Skeletal muscle tissue (tissue), 4 donors: ENCODE measurements around the gene HLA-F. TPM values are rescaled to one million over a fixed set of nuclear protein-coding genes. Genes with fewer than 3 reads are reported as not detected.

Source experiments
- H3K27ac ChIP-seq: one replicate; pipeline ENCODE4 v1.7.0; 2013; ENCODE audit warnings: mild to moderate bottlenecking, low read depth, low read length, inconsistent platforms
- H3K27me3 ChIP-seq, 3 donors: one replicate each; pipeline ENCODE4 v1.7.0; 2013; ENCODE audit warnings: low read length in 3 of 3; ENCODE audit not compliant: control insufficient read depth in 3 of 3, insufficient read depth in 3 of 3
- H3K36me3 ChIP-seq, 3 donors: one replicate each; pipeline ENCODE4 v1.7.0; 2013; ENCODE audit warnings: low read length in 3 of 3; ENCODE audit not compliant: control insufficient read depth in 3 of 3, insufficient read depth in 3 of 3
- H3K4me1 ChIP-seq, 3 donors: one replicate each; pipeline ENCODE4 v1.7.0; 2013; ENCODE audit warnings: low read length in 3 of 3, mild to moderate bottlenecking in 3 of 3; ENCODE audit not compliant: control insufficient read depth in 3 of 3, insufficient read depth in 3 of 3
- H3K4me3 ChIP-seq, 3 donors: one replicate each; pipeline ENCODE4 v1.7.0; 2013; ENCODE audit warnings: low read length in 3 of 3
- H3K9ac ChIP-seq, 3 donors: one replicate each; pipeline ENCODE4 v1.7.0; 2013; ENCODE audit warnings: low read length in 3 of 3, mild to moderate bottlenecking in 3 of 3, moderate library complexity in 2 of 3, low read depth in 1 of 3
- H3K9me3 ChIP-seq, 3 donors: one replicate each; pipeline ENCODE4 v1.7.0; 2013; ENCODE audit warnings: low read length in 3 of 3; ENCODE audit not compliant: control insufficient read depth in 3 of 3
- total RNA-seq: library from RNA; depleted of rRNA; stranded (reverse); fragments of >200 nt; gene quantifications from one replicate; pipeline ENCODE4 v1.2.3, GENCODE V29; 2014
- donor health status: Osteomylitis.

Gene HLA-F
- total RNA-seq, 1 donor from 2014 or later = 12.0 TPM

GRCh38 chr6:29748391-29749307, 25.4 kb downstream of the HLA-F start:
- H3K9ac ChIP-seq = peak overlapping the region; percentile 80 to 86 (median 84)
- H3K4me3 ChIP-seq = peak overlapping the region; percentile 88 to 89 (median 89)
- H3K9me3 ChIP-seq = no peaks in the 10 kb centered on the region
- H3K27me3 ChIP-seq = no peaks in the 10 kb centered on the region
- peaks cover 12 to 24% (median 22%) of the 10 kb centered on the region in 3 donors for H3K4me1 ChIP-seq
- H3K36me3 ChIP-seq = peaks cover 4 to 5% (median 4%) of the 10 kb centered on the region in 3 donors
- H3K27ac ChIP-seq = no peak overlapping the region

GRCh38 chr6:29749308-29749662, 26.1 kb downstream of the HLA-F start:
- Histone ChIP-seq H3K27me3 (no peaks in the 10 kb centered on the region), H3K36me3 (peaks cover 2 to 4% (median 3%) of the 10 kb centered on the region in 3 donors), H3K4me1 (peaks cover 12 to 24% (median 22%) of the 10 kb centered on the region in 3 donors), H3K9me3 (no peaks in the 10 kb centered on the region), H3K9ac (peak overlapping the region; percentile 50 to 86 (median 84)), H3K27ac (no peak overlapping the region), H3K4me3 (peak overlapping the region; percentile 88 to 89 (median 89))

GRCh38 chr6:29749668-29750067, 26.4 kb downstream of the HLA-F start:
- no peak overlapping the region for H3K27ac ChIP-seq
- H3K36me3 ChIP-seq = peaks cover 0 to 4% (median 3%) of the 10 kb centered on the region in 3 donors
- H3K27me3 ChIP-seq = no peaks in the 10 kb centered on the region
- peak overlapping the region; percentile 88 to 89 (median 89) for H3K4me3 ChIP-seq
- peaks cover 12 to 24% (median 22%) of the 10 kb centered on the region in 3 donors for H3K4me1 ChIP-seq
- peak overlapping the region in 1 of 3 donors; percentile 50 for H3K9ac ChIP-seq
- H3K9me3 ChIP-seq = no peaks in the 10 kb centered on the region

GRCh38 chr6:29750709-29751108, 27.5 kb downstream of the HLA-F start:
- Histone ChIP-seq H3K27me3 (peaks cover 0 to 3% (median 0%) of the 10 kb centered on the region in 3 donors), H3K36me3 (peaks cover 0 to 3% (median 0%) of the 10 kb centered on the region in 3 donors), H3K4me1 (peaks cover 12 to 24% (median 22%) of the 10 kb centered on the region in 3 donors), H3K9ac (no peak overlapping the region), H3K27ac (no peak overlapping the region), H3K4me3 (no peak overlapping the region), H3K9me3 (no peaks in the 10 kb centered on the region)

GRCh38 chr6:29751480-29751879, 28.2 kb downstream of the HLA-F start:
- Histone ChIP-seq H3K9ac (no peak overlapping the region), H3K4me3 (peak overlapping the region in 1 of 3 donors; percentile 82), H3K9me3 (no peaks in the 10 kb centered on the region), H3K4me1 (peaks cover 12 to 24% (median 22%) of the 10 kb centered on the region in 3 donors), H3K27me3 (peaks cover 0 to 6% (median 3%) of the 10 kb centered on the region in 3 donors), H3K27ac (no peak overlapping the region), H3K36me3 (no peaks in the 10 kb centered on the region)

- peak overlapping the region; percentile 77 to 82 (median 78) for H3K9ac ChIP-seq
- H3K4me1 ChIP-seq = peaks cover 12 to 21% (median 21%) of the 10 kb centered on the region in 3 donors
- peaks cover 4 to 10% (median 9%) of the 10 kb centered on the region in 3 donors for H3K27me3 ChIP-seq
- no peaks in the 10 kb centered on the region for H3K9me3 ChIP-seq
- H3K36me3 ChIP-seq = no peaks in the 10 kb centered on the region
- peak overlapping the region; percentile 84 for H3K27ac ChIP-seq
- H3K4me3 ChIP-seq = peak overlapping the region; percentile 78 to 83 (median 82)
Measured at GRCh38 chr6:29752451-29753308, 29.4 kb downstream of the HLA-F start.

- Histone ChIP-seq H3K36me3 (no peaks in the 10 kb centered on the region), H3K4me3 (peak overlapping the region in 2 of 3 donors; percentile 78 to 83), H3K9me3 (no peaks in the 10 kb centered on the region), H3K27ac (peak overlapping the region; percentile 84), H3K27me3 (peaks cover 7 to 14% (median 12%) of the 10 kb centered on the region in 3 donors), H3K4me1 (peaks cover 8 to 15% (median 15%) of the 10 kb centered on the region in 3 donors), H3K9ac (peak overlapping the region; percentile 77 to 82 (median 78))
Measured at GRCh38 chr6:29753309-29753644, 30.0 kb downstream of the HLA-F start.

GRCh38 chr6:29755295-29755871, 32.1 kb downstream of the HLA-F start:
- H3K27ac ChIP-seq = no peak overlapping the region
- H3K36me3 ChIP-seq = no peaks in the 10 kb centered on the region
- no peaks in the 10 kb centered on the region for H3K9me3 ChIP-seq
- no peak overlapping the region for H3K4me3 ChIP-seq
- H3K9ac ChIP-seq = no peak overlapping the region
- peaks cover 3 to 8% (median 4%) of the 10 kb centered on the region in 3 donors for H3K4me1 ChIP-seq
- peaks cover 7 to 27% (median 15%) of the 10 kb centered on the region in 3 donors for H3K27me3 ChIP-seq

- H3K9ac ChIP-seq = no peak overlapping the region
- no peak overlapping the region for H3K4me3 ChIP-seq
- H3K27ac ChIP-seq = no peak overlapping the region
- no peaks in the 10 kb centered on the region for H3K9me3 ChIP-seq
- peaks cover 7 to 27% (median 15%) of the 10 kb centered on the region in 3 donors for H3K27me3 ChIP-seq
- no peaks in the 10 kb centered on the region for H3K36me3 ChIP-seq
- H3K4me1 ChIP-seq = peaks cover 0 to 4% (median 3%) of the 10 kb centered on the region in 3 donors
Measured at GRCh38 chr6:29757282-29757681, 34.0 kb downstream of the HLA-F start.
